Measurements from ENCODE around the gene SAG.
"Not testable (repeated sequence)": the region's sequence is repeated elsewhere in the genome, so short reads cannot be mapped to it uniquely, and the experiment has no call there.

SAG gene

GRCh38 chr2:233358335-233358734, 50.7 kb downstream of the SAG start:
- DNase-seq, result peak; percentile 86

GRCh38 chr2:233358947-233359346, 51.3 kb downstream of the SAG start:
- no peak for DNase-seq

- DNase-seq, result no peak
Measured at GRCh38 chr2:233359823-233360222, 52.2 kb downstream of the SAG start.

- DNase-seq, result no peak
Measured at GRCh38 chr2:233360771-233361176, 53.2 kb downstream of the SAG start.

GRCh38 chr2:233361297-233361696, 53.7 kb downstream of the SAG start:
- no peak for DNase-seq

GRCh38 chr2:233362742-233363141, 55.1 kb downstream of the SAG start:
- DNase-seq, result no peak

- no peak for DNase-seq
Measured at GRCh38 chr2:233363744-233364235, 56.2 kb downstream of the SAG start.

GRCh38 chr2:233365861-233366520, 58.4 kb downstream of the SAG start:
- DNase-seq, result no peak

GRCh38 chr2:233367586-233367985, 60.0 kb downstream of the SAG start:
- no peak for DNase-seq

GRCh38 chr2:233368756-233369155, 61.1 kb downstream of the SAG start:
- no peak for DNase-seq

GRCh38 chr2:233369462-233369861, 61.8 kb downstream of the SAG start:
- no peak for DNase-seq

- no peak for DNase-seq
Measured at GRCh38 chr2:233369897-233370685, 62.5 kb downstream of the SAG start.

GRCh38 chr2:233371641-233372040, 64.0 kb downstream of the SAG start:
- no peak for DNase-seq

- no peak for DNase-seq
Measured at GRCh38 chr2:233372855-233373254, 65.2 kb downstream of the SAG start.

GRCh38 chr2:233373316-233373715, 65.7 kb downstream of the SAG start:
- DNase-seq, result no peak

GRCh38 chr2:233374776-233375175, 67.2 kb downstream of the SAG start:
- not testable (repeated sequence) for DNase-seq

- DNase-seq, result no peak
Measured at GRCh38 chr2:233375490-233376314, 68.1 kb downstream of the SAG start.

GRCh38 chr2:233379034-233379433, 71.4 kb downstream of the SAG start:
- no peak for DNase-seq

GRCh38 chr2:233379441-233379840, 71.8 kb downstream of the SAG start:
- DNase-seq, result no peak

- DNase-seq, result no peak
Measured at GRCh38 chr2:233380132-233380895, 72.7 kb downstream of the SAG start.

GRCh38 chr2:233380995-233381637, 73.5 kb downstream of the SAG start:
- no peak for DNase-seq

- no peak for DNase-seq
Measured at GRCh38 chr2:233381638-233381995, 74.0 kb downstream of the SAG start.

Measured in GF-D8 (cell line).